ENCODE results near the gene LAMA2. TPM values are rescaled to one million over a fixed set of nuclear protein-coding genes. Genes with fewer than 3 reads are reported as not detected.

LAMA2 gene
- total RNA-seq, 3 donors from 2014 or later = 116 to 293 (median 118) TPM

DNA sequence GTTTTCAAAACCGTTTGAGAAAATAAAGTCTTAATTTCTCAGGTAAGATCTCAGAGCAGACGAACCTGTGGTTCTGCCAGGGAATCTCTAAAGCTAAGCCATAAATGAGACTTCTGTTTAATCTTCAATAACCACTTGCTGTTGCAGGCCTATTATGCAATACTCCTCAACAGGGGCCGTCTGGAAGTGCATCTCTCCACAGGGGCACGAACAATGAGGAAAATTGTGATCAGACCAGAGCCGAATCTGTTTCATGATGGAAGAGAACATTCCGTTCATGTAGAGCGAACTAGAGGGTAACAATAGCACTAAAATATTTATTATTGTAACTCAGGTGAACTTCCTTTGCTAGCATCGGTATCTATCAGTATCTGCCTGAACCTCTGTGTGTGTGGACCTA lies 603.4 kb downstream of the LAMA2 start:
- Histone ChIP-seq H3K9me3 (no peaks in the 10 kb centered on the region), H3K36me3 (no peaks in the 10 kb centered on the region), H3K4me1 (peaks cover 0 to 7% of the 10 kb centered on the region in 2 donors), H3K27ac (peak overlapping the region in 1 of 2 donors; percentile 15), H3K4me3 (no peak overlapping the region), H3K27me3 (no peaks in the 10 kb centered on the region)
- peak in 1 of 2 donors; percentile 32 for DNase-seq (ENCODE audit: low spot score in 2 of 2)
- intact Hi-C loops (cut with DNase I; ENCODE audit: low total_unique reads) = no loop called here
- TF ChIP-seq POLR2AphosphoS5 (IDR thresholded peaks at IDR 0.05) (no peak), POLR2A (IDR thresholded peaks at IDR 0.05) (no peak), CTCF (IDR thresholded peaks at IDR 0.05) (no peak)

DNA sequence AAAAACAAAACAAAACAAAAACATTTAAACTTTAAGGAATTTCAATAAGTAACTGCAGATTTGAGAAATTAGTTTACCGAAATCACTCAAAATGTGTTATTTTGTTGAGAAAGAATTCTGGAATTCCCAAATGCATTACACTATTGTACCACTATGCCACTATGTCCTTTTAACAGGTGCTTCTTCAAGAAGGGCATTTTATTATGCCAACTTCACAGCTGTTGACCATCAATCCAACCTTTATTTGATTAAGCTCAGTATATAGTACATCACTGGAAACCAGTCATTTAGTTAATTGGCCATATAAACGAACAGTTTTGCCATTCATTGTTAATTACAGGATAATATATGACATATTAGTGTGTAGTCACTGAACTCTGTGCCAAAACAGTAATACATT lies 605.4 kb downstream of the LAMA2 start:
- no peak for DNase-seq (ENCODE audit: low spot score in 2 of 2)
- Histone ChIP-seq H3K4me3 (no peak overlapping the region), H3K27me3 (no peaks in the 10 kb centered on the region), H3K36me3 (no peaks in the 10 kb centered on the region), H3K4me1 (peaks cover 0 to 13% of the 10 kb centered on the region in 2 donors), H3K9me3 (no peaks in the 10 kb centered on the region), H3K27ac (peak overlapping the region in 1 of 2 donors; percentile 77)
- TF ChIP-seq CTCF (IDR thresholded peaks at IDR 0.05) = no peak
- no peak for TF ChIP-seq POLR2AphosphoS5 (IDR thresholded peaks at IDR 0.05)
- no peak for TF ChIP-seq POLR2A (IDR thresholded peaks at IDR 0.05)
- intact Hi-C loops (cut with DNase I; ENCODE audit: low total_unique reads) = no loop called here

GRCh38 chr6:129489215-129489765 lies 606.4 kb downstream of the LAMA2 start:
- Histone ChIP-seq H3K36me3 (no peaks in the 10 kb centered on the region), H3K9me3 (no peaks in the 10 kb centered on the region), H3K27ac (peak overlapping the region; percentile 77 to 92), H3K27me3 (no peaks in the 10 kb centered on the region), H3K4me1 (peaks cover 0 to 13% of the 10 kb centered on the region in 2 donors), H3K4me3 (no peak overlapping the region)
- no peak for DNase-seq (ENCODE audit: low spot score in 2 of 2)
- TF ChIP-seq POLR2AphosphoS5 (IDR thresholded peaks at IDR 0.05) = no peak
- no peak for TF ChIP-seq POLR2A (IDR thresholded peaks at IDR 0.05)
- TF ChIP-seq CTCF (IDR thresholded peaks at IDR 0.05) = no peak
- intact Hi-C loops (cut with DNase I; ENCODE audit: low total_unique reads) = no loop called here

GRCh38 chr6:129490521-129491255 lies 607.8 kb downstream of the LAMA2 start:
- TF ChIP-seq POLR2AphosphoS5 (IDR thresholded peaks at IDR 0.05) (no peak), POLR2A (IDR thresholded peaks at IDR 0.05) (no peak), CTCF (IDR thresholded peaks at IDR 0.05) (no peak)
- Histone ChIP-seq H3K27me3 (no peaks in the 10 kb centered on the region), H3K4me3 (peak overlapping the region; percentile 2 to 43 (median 27)), H3K27ac (peak overlapping the region; percentile 91 to 92), H3K4me1 (peaks cover 0 to 13% of the 10 kb centered on the region in 2 donors), H3K36me3 (no peaks in the 10 kb centered on the region), H3K9me3 (no peaks in the 10 kb centered on the region)
- DNase-seq (ENCODE audit: low spot score in 2 of 2) = peak in 1 of 2 donors; percentile 46
- intact Hi-C loops (cut with DNase I; ENCODE audit: low total_unique reads) = no loop called here

DNA sequence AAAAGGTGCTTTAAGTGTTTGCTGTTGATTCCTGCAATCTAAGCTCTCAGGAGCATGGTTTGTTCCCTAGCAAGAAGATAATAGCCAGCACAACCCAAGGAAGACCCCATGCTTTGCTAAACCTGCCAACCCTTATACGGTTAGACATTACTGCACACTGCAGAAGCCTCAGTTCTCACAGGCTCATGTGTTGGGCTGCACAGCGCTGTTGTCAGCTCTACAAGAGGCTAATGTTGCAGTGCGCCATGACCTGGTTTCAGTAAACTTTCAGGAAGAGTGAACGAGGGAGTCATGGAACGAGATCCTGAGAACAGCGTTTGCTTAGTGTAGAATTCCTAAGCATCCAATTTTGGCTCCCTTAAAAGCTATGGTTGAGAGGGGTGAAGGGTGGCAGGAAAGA lies 608.5 kb downstream of the LAMA2 start:
- TF ChIP-seq CTCF (IDR thresholded peaks at IDR 0.05) = no peak
- Histone ChIP-seq H3K27me3 (no peaks in the 10 kb centered on the region), H3K36me3 (no peaks in the 10 kb centered on the region), H3K4me1 (peaks cover 0 to 13% of the 10 kb centered on the region in 2 donors), H3K9me3 (no peaks in the 10 kb centered on the region), H3K27ac (peak overlapping the region; percentile 91 to 92), H3K4me3 (peak overlapping the region in 1 of 3 donors; percentile 43)
- DNase-seq (ENCODE audit: low spot score in 2 of 2) = no peak
- intact Hi-C loops (cut with DNase I; ENCODE audit: low total_unique reads) = no loop called here

All from breast epithelium (tissue), 4 donors.